K562 (cell line): ENCODE results near the gene PKP1. TPM values are rescaled to one million over a fixed set of nuclear protein-coding genes. Genes with fewer than 3 reads are reported as not detected.

Experiments
- ATAC-seq: fragments of 200-7000 bp; cut with Tn5 transposase; 3 replicates; pipeline ENCODE4 v1.9.1; 2020; ENCODE audit warnings: moderate library complexity
- BruUV-seq: library from RNA; stranded (reverse); fragments of 400-500 nt; replicated peaks from 2 replicates; lab custom pipeline; 2021; lab: Mats Ljungman, UMichigan
- CTCF ChIA-PET: fragments of 300-600 bp; formaldehyde crosslinking; extraction: SDS; loops from one replicate; lab custom pipeline; 2021; ENCODE audit warnings: low intra/inter-chr PET ratio; lab: Yijun Ruan, JAX
- POLR2A ChIA-PET: fragments of 300-600, 350-650 bp; sonication (Branson Sonifier 250); formaldehyde crosslinking; extraction: SDS; loops from one replicate; lab custom pipeline; 2021; ENCODE audit warnings: antibody characterized with exemption, inconsistent platforms; lab: Yijun Ruan, JAX
- DNase-seq, 4 experiments: peaks; one replicate each; pipeline versions ENCODE4 v3.0.0 to v3.0.0-alpha.2; 2011 to 2018; ENCODE audit warnings: low spot score in 3 of 4, mixed read lengths in 3 of 4; ENCODE audit errors: extremely low read depth in 1 of 4
- FAIRE-seq: peaks from 2 replicates; lab custom pipeline; 2011; peaks lifted over from hg19 to GRCh38; lab: Jason Lieb, UNC
- H2AFZ ChIP-seq: 2 replicates; pipeline ENCODE4 v1.6.0; 2011; ENCODE audit warnings: low read depth, low read length, control low read depth, inconsistent platforms
- H3K27ac ChIP-seq: fragments of 200-600 bp; 3 replicates; pipeline ENCODE4 v1.8.0; 2011; ENCODE audit warnings: low read depth, mild to moderate bottlenecking, control low read depth, inconsistent platforms, low read length, moderate library complexity, mixed read lengths; ENCODE audit errors: extremely low read depth
- H3K27me3 ChIP-seq, 2 experiments: fragments of 300-600 bp in 1 of 2; 2 replicates in 1 of 2; 3 replicates in 1 of 2; pipeline versions ENCODE4 v1.6.0 to v1.8.0; 2011; ENCODE audit warnings: inconsistent platforms in 2 of 2, low read length in 2 of 2, mild to moderate bottlenecking in 1 of 2, mixed read lengths in 1 of 2, moderate library complexity in 1 of 2; ENCODE audit not compliant: control insufficient read depth in 2 of 2, insufficient read depth in 2 of 2
- H3K36me3 ChIP-seq: fragments of 300-600 bp; 3 replicates; pipeline ENCODE4 v1.8.0; 2011; ENCODE audit warnings: mild to moderate bottlenecking, low read length, inconsistent platforms; ENCODE audit not compliant: control insufficient read depth, insufficient read depth
- H3K4me1 ChIP-seq, 2 experiments: fragments of 200-600 bp in 1 of 2; replicated peaks in 1 of 2; 2 replicates in 1 of 2; 3 replicates in 1 of 2; pipeline versions ENCODE4 v1.5.1 to v1.8.0; 2011; ENCODE audit warnings: inconsistent platforms in 2 of 2, low read length in 2 of 2, mild to moderate bottlenecking in 1 of 2, mixed read lengths in 1 of 2, moderate library complexity in 1 of 2; ENCODE audit not compliant: control insufficient read depth in 2 of 2, insufficient read depth in 2 of 2
- H3K4me2 ChIP-seq: 2 replicates; pipeline ENCODE4 v1.6.1; 2011; ENCODE audit warnings: low read length, control low read depth, inconsistent platforms, mixed read lengths; ENCODE audit not compliant: insufficient read depth
- H3K4me3 ChIP-seq: fragments of 200-600 bp; sonication (generic), shearing (Covaris generic); 2 replicates; pipeline ENCODE4 v1.5.1; 2016; ENCODE audit warnings: control low read depth, inconsistent platforms
- H3K79me2 ChIP-seq: fragments of 200-600 bp; 3 replicates; pipeline ENCODE4 v1.8.0; 2011; ENCODE audit warnings: low read length, inconsistent platforms; ENCODE audit not compliant: control insufficient read depth, insufficient read depth
- H3K9ac ChIP-seq, 2 experiments: 2 replicates each; pipeline versions ENCODE4 v1.6.0 to v1.6.1; 2011; ENCODE audit warnings: low read depth in 2 of 2, low read length in 2 of 2, control low read depth in 1 of 2, inconsistent platforms in 1 of 2, mild to moderate bottlenecking in 1 of 2, mixed read lengths in 1 of 2; ENCODE audit not compliant: insufficient read depth in 1 of 2
- H3K9me1 ChIP-seq: one replicate; pipeline ENCODE4 v1.6.0; 2011; ENCODE audit warnings: inconsistent platforms, mild to moderate bottlenecking, low read length, moderate library complexity; ENCODE audit not compliant: control insufficient read depth, insufficient read depth
- H3K9me3 ChIP-seq: replicated peaks from 2 replicates; pipeline ENCODE4 v1.5.1; 2011; ENCODE audit warnings: low read depth, low read length, inconsistent platforms; ENCODE audit not compliant: control insufficient read depth, insufficient read depth
- H4K20me1 ChIP-seq: replicated peaks from 2 replicates; pipeline ENCODE4 v1.6.1; 2011; ENCODE audit warnings: low read length, inconsistent platforms, mixed read lengths; ENCODE audit not compliant: control insufficient read depth, insufficient read depth
- CBX8 ChIP-seq: fragments of 200-600 bp; sonication (generic); IDR thresholded peaks from 2 replicates; pipeline ENCODE4 v1.6.1; 2012; ENCODE audit warnings: borderline replicate concordance, mixed run types, low read depth, mild to moderate bottlenecking, moderate library complexity, mixed read lengths, low read length, control low read depth, inconsistent platforms; ENCODE audit not compliant: poor library complexity, severe bottlenecking; ENCODE audit errors: extremely low read depth
- CCNT2 ChIP-seq: IDR thresholded peaks from 2 replicates; pipeline ENCODE4 v1.6.1; 2011; ENCODE audit warnings: borderline replicate concordance, low read depth, mild to moderate bottlenecking, moderate library complexity, mixed read lengths, low read length; ENCODE audit not compliant: insufficient read length; ENCODE audit errors: extremely low read depth
- CHCHD3 ChIP-seq: fragments of 250-450 bp; sonication (Bioruptor Pico); IDR thresholded peaks from 2 replicates; pipeline ENCODE4 v2.1.2; 2022; ENCODE audit warnings: mild to moderate bottlenecking
- CREM ChIP-seq: IDR thresholded peaks from 2 replicates; pipeline ENCODE4 v1.6.1; 2014; ENCODE audit warnings: antibody characterized with exemption, low read depth
- GATAD2B ChIP-seq: fragments of 450-650 bp; IDR thresholded peaks from 2 replicates; pipeline ENCODE4 v1.6.1; 2017; ENCODE audit warnings: mild to moderate bottlenecking, borderline replicate concordance
- GTF2E2 ChIP-seq: fragments of 200-800 bp; sonication (Bioruptor generic); IDR thresholded peaks from 2 replicates; pipeline ENCODE4 v1.6.1; 2016; ENCODE audit warnings: missing genetic modification characterization, missing compliant biosample characterization
- KLF13 ChIP-seq: fragments of 450-650 bp; IDR thresholded peaks from 2 replicates; pipeline ENCODE4 v1.6.1; 2016; ENCODE audit warnings: missing genetic modification characterization, low read depth, mild to moderate bottlenecking, missing compliant biosample characterization, moderate library complexity, borderline replicate concordance
- NFATC3 ChIP-seq: fragments of 450-650 bp; IDR thresholded peaks from 2 replicates; pipeline ENCODE4 v1.6.1; 2017; ENCODE audit warnings: mild to moderate bottlenecking
- SMAD3 ChIP-seq: fragments of 450-650 bp; formaldehyde crosslinking; conservative IDR thresholded peaks from 2 replicates; pipeline ENCODE4 v1.4.0; 2020; ENCODE audit warnings: mild to moderate bottlenecking
- SUPT5H ChIP-seq: fragments of 450-650 bp; IDR thresholded peaks from 2 replicates; pipeline ENCODE4 v1.6.1; 2016
- TAL1 ChIP-seq: fragments of 450-650 bp; IDR thresholded peaks from 2 replicates; pipeline ENCODE4 v1.6.1; 2016; ENCODE audit warnings: mild to moderate bottlenecking
- ZNF699 ChIP-seq: fragments of 250-450 bp; sonication (Bioruptor Pico); IDR thresholded peaks from 2 replicates; pipeline ENCODE4 v1.8.0; 2021; ENCODE audit warnings: mild to moderate bottlenecking, moderate library complexity; ENCODE audit not compliant: insufficient replicate concordance
- ZNF764 ChIP-seq: fragments of 250-450 bp; sonication (Bioruptor Pico); IDR thresholded peaks from 2 replicates; pipeline ENCODE4 v1.4.0; 2020; ENCODE audit warnings: low read depth, mild to moderate bottlenecking, moderate library complexity
- WGBS: fragments of 100-300 bp; shearing (Covaris generic); methylation state at CpG from one replicate; pipeline ENCODE4 v1.1.6; 2016; ENCODE audit warnings: low coverage, mixed read lengths; ENCODE audit not compliant: insufficient coverage; ENCODE audit errors: missing lambda C conversion rate; 5-methylcytosine and 5-hydroxymethylcytosine counted together
- in situ Hi-C: fragments of 300-500 bp; cut with MboI; formaldehyde crosslinking; loops from 4 replicates; pipeline ENCODE4 v1.15.0; 2018; ENCODE audit warnings: inconsistent platforms, mixed read lengths
- intact Hi-C: fragments of 100-400 bp; cut with micrococcal nuclease; formaldehyde crosslinking; loops from 2 replicates; pipeline ENCODE4 v1.14.2; 2022
- polyA plus RNA-seq, 8 experiments: library from polyadenylated mRNA; depleted of rRNA in 4 of 8; stranded (reverse) in 5 of 8; unstranded in 3 of 8; fragments of >200 nt; fragmentation: Nextera tagmentation in 2 of 8; fragmentation: Illumina TruSeq in 1 of 8; extraction: Ambion mirVana in 2 of 8; extraction: Trizol in 1 of 8; gene quantifications; 2 replicates each; pipeline versions ENCODE4 v1.2.1 to v1.2.3, GENCODE V29; 2011 to 2014; ENCODE audit warnings: inconsistent platforms in 1 of 8, missing spikeins in 1 of 8
- total RNA-seq, 7 experiments: library from RNA; depleted of rRNA in 6 of 7; stranded (reverse); fragments of >200 nt in 6 of 7; fragmentation: Illumina TruSeq in 2 of 7; extraction: Trizol in 2 of 7; gene quantifications; 2 replicates each; pipeline versions ENCODE4 v1.2.1 to v1.2.3, GENCODE V29; 2011 to 2021; ENCODE audit warnings: low replicate concordance in 1 of 7
- TF ChIP-seq, protein P1 (sequence below): fragments of 250-450 bp; sonication (Bioruptor Pico); IDR thresholded peaks from 2 replicates; pipeline ENCODE4 v1.8.0; 2022; ENCODE audit warnings: moderate library complexity, mild to moderate bottlenecking, inconsistent platforms
- TF ChIP-seq, protein P2 (sequence below): fragments of 450-650 bp; formaldehyde crosslinking; IDR thresholded peaks from 2 replicates; pipeline ENCODE4 v1.4.0; 2020; ENCODE audit warnings: mild to moderate bottlenecking

Gene PKP1
- total and polyA plus RNA-seq, 9 of the 15 experiments (the other 6 are each of a cell fraction or from before 2014, with no cell fraction given), result not detected

DNA sequence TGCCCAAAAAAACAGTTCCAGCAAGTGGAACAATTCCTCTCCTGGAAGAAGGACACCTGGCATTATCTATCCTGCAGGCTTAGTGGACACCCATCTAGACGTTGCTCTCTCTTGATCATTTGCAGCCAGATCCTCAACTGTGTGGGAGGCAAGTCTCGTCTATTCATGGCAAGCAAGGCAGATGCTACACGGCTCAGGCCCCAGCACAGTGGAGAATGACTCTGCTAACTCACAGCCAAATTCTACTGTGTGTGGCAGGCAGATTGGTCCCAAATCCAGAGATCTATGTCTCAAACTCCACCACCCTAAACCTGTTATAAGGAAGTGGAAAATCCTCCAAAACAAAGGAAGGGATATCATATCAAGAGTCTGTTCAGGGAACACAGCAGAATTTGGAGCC lies 87.2 kb downstream of the PKP1 start:
- H3K9me3 ChIP-seq, result no peaks in the 10 kb centered on the region
- H3K79me2 ChIP-seq, result no peaks in the 10 kb centered on the region
- peaks cover 4% of the 10 kb centered on the region for H3K9me1 ChIP-seq
- peaks cover 5 to 85% of the 10 kb centered on the region in 2 experiments; a peak in 4 of 5 replicates for H3K27me3 ChIP-seq
- H3K4me1 ChIP-seq, result no peaks in the 10 kb centered on the region
- no peak for FAIRE-seq
- no peak for ATAC-seq
- no TSS peak for BruUV-seq
- in situ Hi-C loops (no loop called here), intact Hi-C loops (no loop called here)
- DNase-seq, result no peak
- H3K4me3 ChIP-seq, result no peak overlapping the region
- H3K36me3 ChIP-seq, result no peaks in the 10 kb centered on the region
- H3K27ac ChIP-seq, result no peak overlapping the region
- no peak overlapping the region for H2AFZ ChIP-seq
- H3K4me2 ChIP-seq, result no peak overlapping the region
- no peak for TF ChIP-seq GTF2E2 (tag)
- TF ChIP-seq, protein P1, sequence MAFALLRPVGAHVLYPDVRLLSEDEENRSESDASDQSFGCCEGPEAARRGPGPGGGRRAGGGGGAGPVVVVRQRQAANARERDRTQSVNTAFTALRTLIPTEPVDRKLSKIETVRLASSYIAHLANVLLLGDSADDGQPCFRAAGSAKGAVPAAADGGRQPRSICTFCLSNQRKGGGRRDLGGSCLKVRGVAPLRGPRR (CRISPR knock-in tag), result no peak
- no peak for TF ChIP-seq GATAD2B
- TF ChIP-seq CHCHD3 (CRISPR knock-in tag), result no peak
- no peak for TF ChIP-seq ZNF764 (CRISPR knock-in tag)
- TF ChIP-seq SMAD3, result no peak
- ChIA-PET CTCF (no interaction called here), POLR2A (interaction anchor here (0.7 kb wide), 1 partner anchor 10 kb away, joined by 3 read pairs; no protein-coding TSS in a partner anchor)
- 2% methylated on average over 3 of the region's 3 CpGs for WGBS
- H4K20me1 ChIP-seq, result peaks cover 18% of the 10 kb centered on the region
- no peak overlapping the region for H3K9ac ChIP-seq

DNA sequence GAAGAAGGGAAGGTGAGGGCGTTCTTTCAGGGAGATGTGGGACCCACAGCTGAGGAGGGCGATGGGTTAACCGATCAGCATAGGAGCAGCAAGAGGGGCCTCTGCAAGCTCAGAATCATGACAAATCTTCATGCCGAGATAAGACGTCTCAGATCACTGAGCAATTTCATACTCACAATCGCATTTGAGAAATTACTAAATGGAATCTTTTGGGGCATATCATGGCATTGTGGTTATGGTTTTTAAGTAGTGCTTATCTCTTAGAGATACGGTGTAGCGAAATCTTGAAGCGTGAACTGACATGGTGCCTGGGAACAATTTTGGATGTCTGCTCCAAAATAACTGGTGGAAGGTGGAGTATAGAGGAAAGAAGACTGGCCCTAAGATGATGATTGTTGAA lies 88.0 kb downstream of the PKP1 start:
- in situ Hi-C loops (no loop called here), intact Hi-C loops (no loop called here)
- Histone ChIP-seq H3K79me2 (no peaks in the 10 kb centered on the region), H3K9ac (no peak overlapping the region), H3K4me3 (no peak overlapping the region), H4K20me1 (peaks cover 16% of the 10 kb centered on the region), H2AFZ (no peak overlapping the region), H3K9me3 (no peaks in the 10 kb centered on the region), H3K36me3 (no peaks in the 10 kb centered on the region), H3K9me1 (peaks cover 4% of the 10 kb centered on the region), H3K4me2 (no peak overlapping the region), H3K4me1 (no peaks in the 10 kb centered on the region), H3K27me3 (peaks cover 5 to 82% of the 10 kb centered on the region in 2 experiments; a peak in 4 of 5 replicates), H3K27ac (no peak overlapping the region)
- ChIA-PET CTCF (no interaction called here), POLR2A (interaction anchor here (0.7 to 1.1 kb wide), 2 partner anchors 8 to 11 kb away, joined by 3 read pairs; no protein-coding TSS in a partner anchor)
- no TSS peak for BruUV-seq
- ATAC-seq, result no peak
- WGBS, result 0% methylated on average over 9 of the region's 9 CpGs
- DNase-seq, result no peak
- no peak for FAIRE-seq
- TF ChIP-seq ZNF699 (CRISPR knock-in tag), result no peak
- TF ChIP-seq KLF13, result no peak
- TF ChIP-seq, protein P2, sequence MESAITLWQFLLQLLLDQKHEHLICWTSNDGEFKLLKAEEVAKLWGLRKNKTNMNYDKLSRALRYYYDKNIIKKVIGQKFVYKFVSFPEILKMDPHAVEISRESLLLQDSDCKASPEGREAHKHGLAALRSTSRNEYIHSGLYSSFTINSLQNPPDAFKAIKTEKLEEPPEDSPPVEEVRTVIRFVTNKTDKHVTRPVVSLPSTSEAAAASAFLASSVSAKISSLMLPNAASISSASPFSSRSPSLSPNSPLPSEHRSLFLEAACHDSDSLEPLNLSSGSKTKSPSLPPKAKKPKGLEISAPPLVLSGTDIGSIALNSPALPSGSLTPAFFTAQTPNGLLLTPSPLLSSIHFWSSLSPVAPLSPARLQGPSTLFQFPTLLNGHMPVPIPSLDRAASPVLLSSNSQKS, result no peak
- no peak for TF ChIP-seq CCNT2
- TF ChIP-seq CBX8, result no peak
- no peak for TF ChIP-seq TAL1
- no peak for TF ChIP-seq NFATC3
- TF ChIP-seq SUPT5H, result no peak
- no peak for TF ChIP-seq CREM
